Measurements from ENCODE around the gene PPM1H. TPM values are rescaled to one million over a fixed set of nuclear protein-coding genes. Genes with fewer than 3 reads are reported as not detected.
"Not testable (repeated sequence)": the region's sequence is repeated elsewhere in the genome, so short reads cannot be mapped to it uniquely, and the experiment has no call there.

The PPM1H gene
- total RNA-seq, 1 donor from 2014 or later, result 0.85 TPM

DNA sequence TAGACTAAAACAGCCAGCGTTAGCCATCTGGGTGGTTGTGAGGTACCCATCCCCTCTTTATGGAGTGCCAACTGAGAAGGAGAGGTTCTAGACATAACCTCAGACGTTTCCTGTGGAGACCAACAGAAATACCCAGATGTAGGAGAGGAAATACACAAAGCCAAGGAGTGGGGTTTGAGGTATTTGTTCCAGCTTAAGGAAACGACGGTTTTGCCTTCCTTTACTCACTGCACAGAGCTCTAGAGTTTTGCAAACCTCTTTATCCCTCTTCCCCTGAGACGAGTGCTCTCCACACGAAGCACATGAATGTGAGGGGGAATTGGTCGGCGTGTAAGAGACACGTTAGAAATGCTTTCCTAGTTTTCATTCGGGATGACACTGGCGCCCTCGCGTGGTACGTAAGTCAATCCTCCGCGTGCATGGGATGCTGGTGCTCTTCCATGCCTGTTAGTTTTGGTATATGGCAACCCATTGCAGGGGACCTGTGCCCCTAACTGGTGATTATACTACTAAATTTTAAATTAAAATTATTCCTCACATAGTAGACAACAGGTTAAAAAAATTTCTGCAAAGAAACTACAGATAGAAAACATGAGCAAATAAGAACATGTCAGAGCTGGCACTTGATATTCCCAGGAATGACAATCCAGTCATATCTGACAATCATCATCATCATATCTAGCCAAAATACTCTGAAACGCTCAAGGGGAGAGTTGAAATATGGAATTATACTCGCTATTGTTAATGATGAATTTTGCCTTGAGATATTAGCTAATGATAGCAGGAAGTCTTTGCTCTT is 121.7 kb downstream of the PPM1H start:
- intact Hi-C loops (cut with DNase I), result loop anchor here (5.0 kb wide), 1 partner anchor 119 kb away; no protein-coding TSS in a partner anchor
- H3K9me3 ChIP-seq, result no peaks in the 10 kb centered on the region
- H3K27ac ChIP-seq, result no peak overlapping the region
- H3K36me3 ChIP-seq, result no peaks in the 10 kb centered on the region
- peak; percentile 45 to 73 (median 70) for TF ChIP-seq CTCF (IDR thresholded peaks at IDR 0.05)
- peak in 1 of 2 donors; percentile 77 for DNase-seq (ENCODE audit: low spot score in 2 of 2)
- H3K4me1 ChIP-seq, result peaks cover 0 to 4% of the 10 kb centered on the region in 2 donors
- peak overlapping the region in 1 of 2 donors; percentile 48 for H3K4me3 ChIP-seq
- H3K27me3 ChIP-seq, result no peaks in the 10 kb centered on the region

DNA sequence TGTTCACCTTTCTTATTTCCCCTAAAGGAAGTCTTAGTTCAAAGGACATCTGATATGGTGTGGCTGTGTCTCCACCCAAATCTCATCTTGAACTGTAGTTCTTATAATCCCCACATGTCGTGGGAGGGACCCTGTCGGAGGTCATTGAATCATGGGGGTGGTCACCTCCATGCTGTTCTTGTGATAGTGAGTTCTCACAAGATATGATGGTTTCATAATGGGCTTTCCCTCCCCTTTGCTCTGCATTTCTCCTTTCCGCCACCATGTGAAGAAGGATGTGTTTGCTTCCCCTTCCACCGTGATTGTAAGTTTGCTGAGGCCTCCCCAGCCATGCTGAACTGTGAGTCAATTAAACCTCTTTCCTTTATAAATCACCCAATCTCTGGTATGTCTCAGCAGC is 123.5 kb downstream of the PPM1H start:
- H3K36me3 ChIP-seq; H3K4me3 ChIP-seq; DNase-seq (ENCODE audit: low spot score in 2 of 2); H3K27me3 ChIP-seq; H3K27ac ChIP-seq; H3K4me1 ChIP-seq; H3K9me3 ChIP-seq: not testable (repeated sequence)
- intact Hi-C loops (cut with DNase I), result loop anchor here (5.0 kb wide), 1 partner anchor 121 kb away; no protein-coding TSS in a partner anchor

DNA sequence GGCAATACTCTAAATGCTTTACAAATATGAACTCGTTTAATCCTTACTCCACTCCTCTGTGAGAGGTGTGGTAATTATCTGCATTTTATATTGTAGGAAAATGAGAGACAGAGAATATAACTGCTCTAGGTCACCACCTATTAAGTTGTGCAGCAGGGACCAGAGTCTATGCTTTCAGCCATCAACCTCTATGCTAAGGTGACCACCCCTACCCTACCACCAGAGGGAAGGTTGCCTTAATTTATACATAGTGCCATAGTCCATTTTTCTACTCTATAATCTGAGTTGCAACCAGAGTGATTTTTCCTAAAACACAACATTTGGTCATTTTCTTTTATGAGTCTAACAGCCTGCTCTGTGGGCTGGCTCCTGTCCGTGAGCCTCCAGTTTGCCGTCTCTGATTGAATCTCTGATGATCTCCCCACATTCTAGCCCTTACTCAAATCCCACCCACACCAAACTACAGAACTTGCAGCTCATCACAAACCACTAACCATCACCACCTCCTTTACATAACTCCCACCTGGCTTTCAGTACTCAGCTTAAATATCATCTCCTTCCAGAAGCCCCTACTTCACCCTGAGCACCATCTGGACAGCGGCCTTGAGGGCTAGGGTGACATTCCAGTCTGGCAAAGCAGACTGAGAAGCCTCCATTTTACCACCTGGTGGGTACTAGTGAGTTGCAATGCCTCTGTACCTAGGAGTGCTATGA is 126.6 kb downstream of the PPM1H start:
- no peaks in the 10 kb centered on the region for H3K9me3 ChIP-seq
- no peak overlapping the region for H3K27ac ChIP-seq
- no peaks in the 10 kb centered on the region for H3K27me3 ChIP-seq
- H3K36me3 ChIP-seq, result no peaks in the 10 kb centered on the region
- H3K4me3 ChIP-seq, result no peak overlapping the region
- intact Hi-C loops (cut with DNase I), result no loop called here
- DNase-seq (ENCODE audit: low spot score in 2 of 2), result no peak
- no peak for TF ChIP-seq CTCF (IDR thresholded peaks at IDR 0.05)
- no peaks in the 10 kb centered on the region for H3K4me1 ChIP-seq

GRCh38 chr12:62806893-62807292 is 128.1 kb downstream of the PPM1H start:
- H3K36me3 ChIP-seq, result no peaks in the 10 kb centered on the region
- H3K4me3 ChIP-seq, result no peak overlapping the region
- no peaks in the 10 kb centered on the region for H3K9me3 ChIP-seq
- intact Hi-C loops (cut with DNase I), result no loop called here
- no peaks in the 10 kb centered on the region for H3K4me1 ChIP-seq
- DNase-seq (ENCODE audit: low spot score in 2 of 2), result no peak
- no peak for TF ChIP-seq CTCF (IDR thresholded peaks at IDR 0.05)
- H3K27me3 ChIP-seq, result no peaks in the 10 kb centered on the region
- H3K27ac ChIP-seq, result no peak overlapping the region

- no peaks in the 10 kb centered on the region for H3K27me3 ChIP-seq
- H3K9me3 ChIP-seq, result no peaks in the 10 kb centered on the region
- H3K4me1 ChIP-seq, result no peaks in the 10 kb centered on the region
- H3K36me3 ChIP-seq, result peaks cover 0 to 3% of the 10 kb centered on the region in 2 donors
- intact Hi-C loops (cut with DNase I), result no loop called here
- no peak overlapping the region for H3K4me3 ChIP-seq
- no peak for TF ChIP-seq CTCF (IDR thresholded peaks at IDR 0.05)
- no peak overlapping the region for H3K27ac ChIP-seq
- no peak for DNase-seq (ENCODE audit: low spot score in 2 of 2)
Observed at GRCh38 chr12:62806244-62806836, 128.6 kb downstream of the PPM1H start.

DNA sequence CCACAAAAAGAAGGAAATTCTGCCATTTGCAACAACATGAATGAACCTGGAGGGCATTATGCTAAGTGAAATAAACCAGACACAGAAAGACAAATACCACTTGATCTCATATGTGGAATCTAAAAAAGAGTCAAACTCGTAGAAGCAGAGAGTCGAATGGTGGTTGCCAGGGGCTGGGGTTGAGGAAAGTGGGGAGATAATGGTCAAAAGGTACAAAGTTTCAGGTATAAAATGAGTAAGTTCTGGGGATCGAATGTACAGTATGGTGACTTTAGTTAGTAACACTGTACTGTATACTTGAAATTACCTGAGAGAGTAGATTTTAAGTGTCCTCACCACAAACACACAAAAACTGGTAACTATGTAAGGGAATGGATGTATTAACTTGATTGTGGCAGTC is 129.4 kb downstream of the PPM1H start:
- H3K9me3 ChIP-seq, result no peaks in the 10 kb centered on the region
- H3K36me3 ChIP-seq, result peaks cover 0 to 3% of the 10 kb centered on the region in 2 donors
- TF ChIP-seq CTCF (IDR thresholded peaks at IDR 0.05), result no peak
- no peak for DNase-seq (ENCODE audit: low spot score in 2 of 2)
- no peaks in the 10 kb centered on the region for H3K27me3 ChIP-seq
- no peak overlapping the region for H3K4me3 ChIP-seq
- intact Hi-C loops (cut with DNase I), result no loop called here
- H3K27ac ChIP-seq, result no peak overlapping the region
- H3K4me1 ChIP-seq, result no peaks in the 10 kb centered on the region
